Chondrocyte (in vitro differentiated cells): Measurements from ENCODE around the gene SPINK5. TPM values are rescaled to one million over a fixed set of nuclear protein-coding genes. Genes with fewer than 3 reads are reported as not detected.

Experiments
- DNase-seq: peaks from one replicate; pipeline ENCODE4 v3.0.0; 2021; ENCODE audit warnings: mixed read lengths, low spot score
- H3K27ac Mint-ChIP-seq: one replicate; pipeline ENCODE4 v1.8.0; 2021; ENCODE audit warnings: mild to moderate bottlenecking, moderate library complexity, mixed read lengths; ENCODE audit not compliant: unreplicated experiment
- H3K27me3 Mint-ChIP-seq: 2 replicates; pipeline ENCODE4 v1.8.0; 2021; ENCODE audit warnings: low read depth, mixed read lengths
- H3K36me3 Mint-ChIP-seq: 2 replicates; pipeline ENCODE4 v1.8.0; 2021; ENCODE audit warnings: low read depth, mixed read lengths
- H3K4me1 Mint-ChIP-seq: 2 replicates; pipeline ENCODE4 v1.8.0; 2021; ENCODE audit warnings: low read depth, mild to moderate bottlenecking, mixed read lengths
- H3K4me3 Mint-ChIP-seq: one replicate; pipeline ENCODE4 v1.8.0; 2021; ENCODE audit warnings: mild to moderate bottlenecking, moderate library complexity, mixed read lengths; ENCODE audit not compliant: unreplicated experiment
- H3K9me3 Mint-ChIP-seq: 2 replicates; pipeline ENCODE4 v1.8.0; 2021; ENCODE audit warnings: low read depth, mixed read lengths
- CTCF ChIP-seq: fragments of 200-600 bp; sonication (generic); IDR thresholded peaks from 2 replicates; pipeline ENCODE4 v1.5.0; 2021; ENCODE audit warnings: antibody characterized with exemption, mild to moderate bottlenecking, moderate library complexity
- total RNA-seq: library from RNA; stranded (reverse); gene quantifications from 3 replicates; pipeline ENCODE4 v1.2.1, GENCODE V29; 2021

Gene SPINK5
- total RNA-seq, 1 donor from 2014 or later: 2.4 TPM

DNA sequence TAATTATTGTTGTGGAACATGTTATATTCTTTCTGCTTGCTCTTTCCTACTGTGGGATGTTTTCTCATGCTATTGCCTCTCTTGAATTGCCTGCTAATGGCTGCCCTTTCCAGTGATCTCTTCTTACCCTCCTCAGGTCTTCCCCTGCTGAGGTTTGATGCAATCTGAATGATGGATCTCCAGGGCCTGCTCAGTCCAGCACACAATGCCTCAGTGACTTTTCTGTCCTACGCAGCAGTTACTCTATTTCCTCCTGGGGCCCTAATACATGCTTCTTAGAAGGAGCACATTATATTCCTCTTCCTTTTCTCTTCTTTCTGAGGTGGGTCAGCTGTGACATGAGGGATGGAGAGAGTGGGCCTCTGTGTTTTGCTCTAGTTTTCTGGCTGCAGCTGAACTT lies 104.5 kb downstream of the SPINK5 start, which contains the start of gene SPINK14:
Gene SPINK14, plus strand, starts transcription at position 301 of the 400 bp plus-strand sequence. CDS start 1,187 bp downstream, outside the sequence.
- peaks cover 27% of the 10 kb centered on the region for H3K27me3 Mint-ChIP-seq
- no peaks in the 10 kb centered on the region for H3K4me1 Mint-ChIP-seq
- DNase-seq: no peak
- no peaks in the 10 kb centered on the region for H3K36me3 Mint-ChIP-seq
- no peak for TF ChIP-seq CTCF
- no peak within 1 kb of the TSS for H3K27ac Mint-ChIP-seq
- no peaks in the 10 kb centered on the region for H3K9me3 Mint-ChIP-seq
- no peak within 1 kb of the TSS for H3K4me3 Mint-ChIP-seq

DNA sequence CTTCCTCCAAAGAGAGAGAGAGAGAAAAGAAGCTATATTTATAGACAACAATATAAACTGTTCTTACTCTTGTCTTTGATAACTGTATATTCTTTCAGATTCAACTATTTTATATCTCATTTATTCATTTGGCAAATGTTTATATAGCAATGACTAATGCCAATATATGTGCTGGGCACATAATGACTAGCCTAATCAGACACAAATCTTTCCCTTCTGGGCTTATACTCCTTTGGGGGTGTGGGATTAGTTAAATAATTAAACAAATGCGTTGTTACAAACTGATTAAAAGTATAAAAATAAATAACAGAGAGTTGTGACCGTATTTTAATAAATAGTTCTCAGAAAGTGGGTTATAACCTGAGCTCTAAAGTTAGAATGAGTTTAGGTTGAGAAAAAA lies 108.6 kb downstream of the SPINK5 start:
- no peak for DNase-seq
- Mint-ChIP-seq H3K27me3 (peaks cover 42% of the 10 kb centered on the region), H3K4me3 (no peak overlapping the region), H3K36me3 (no peaks in the 10 kb centered on the region), H3K9me3 (no peaks in the 10 kb centered on the region), H3K27ac (no peak overlapping the region), H3K4me1 (no peaks in the 10 kb centered on the region)
- no peak for TF ChIP-seq CTCF

DNA sequence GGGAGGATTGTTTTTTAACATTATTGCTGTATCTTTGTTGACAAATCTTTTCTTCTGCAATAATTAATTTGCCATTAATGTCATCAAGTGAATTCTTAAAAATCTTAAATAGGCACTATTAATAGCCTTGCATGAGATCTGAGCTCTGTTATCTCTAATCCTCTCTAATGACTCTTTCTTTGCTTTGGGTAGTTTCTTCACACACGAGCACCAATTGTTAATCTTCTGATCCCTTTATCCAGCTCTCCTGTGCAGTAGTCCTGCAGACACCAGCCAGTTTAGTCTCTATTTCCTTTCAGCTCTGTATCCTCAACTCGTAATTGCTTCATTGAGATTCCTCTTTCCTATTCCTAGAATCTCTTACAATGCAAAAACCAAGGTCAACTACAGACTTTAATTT lies 112.7 kb downstream of the SPINK5 start:
- no peak overlapping the region for H3K4me3 Mint-ChIP-seq
- no peak for DNase-seq

DNA sequence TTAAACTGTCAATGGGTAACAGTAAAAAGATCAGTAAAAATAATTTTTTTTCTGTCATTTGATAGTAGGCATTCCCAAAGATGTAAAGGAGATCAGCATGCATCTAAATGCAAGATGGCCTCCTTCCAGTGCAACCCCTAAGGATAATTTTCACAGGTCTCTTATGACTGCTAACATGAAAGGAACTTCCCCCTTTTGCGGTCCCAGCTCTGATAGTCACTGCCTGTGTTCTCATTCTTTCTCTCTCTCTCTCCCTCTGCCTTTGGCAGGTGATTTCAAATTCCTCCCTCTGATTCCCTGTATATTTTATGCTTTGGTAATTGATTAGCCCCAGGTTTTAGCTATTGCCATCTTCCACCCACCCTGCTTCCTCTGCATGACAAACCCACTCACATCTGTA lies 113.4 kb downstream of the SPINK5 start:
- no peak overlapping the region for H3K27ac Mint-ChIP-seq
- TF ChIP-seq CTCF: no peak
- no peaks in the 10 kb centered on the region for H3K36me3 Mint-ChIP-seq
- no peak overlapping the region for H3K4me3 Mint-ChIP-seq
- no peaks in the 10 kb centered on the region for H3K9me3 Mint-ChIP-seq
- H3K27me3 Mint-ChIP-seq: peaks cover 53% of the 10 kb centered on the region
- no peaks in the 10 kb centered on the region for H3K4me1 Mint-ChIP-seq
- no peak for DNase-seq

More for the DNA sequence above, 112.7 kb downstream of the SPINK5 start:
- H3K27ac Mint-ChIP-seq: no peak overlapping the region
- no peaks in the 10 kb centered on the region for H3K9me3 Mint-ChIP-seq
- no peaks in the 10 kb centered on the region for H3K36me3 Mint-ChIP-seq
- TF ChIP-seq CTCF: no peak
- no peaks in the 10 kb centered on the region for H3K4me1 Mint-ChIP-seq
- H3K27me3 Mint-ChIP-seq: peaks cover 48% of the 10 kb centered on the region

- Mint-ChIP-seq H3K27me3 (peaks cover 53% of the 10 kb centered on the region), H3K36me3 (no peaks in the 10 kb centered on the region), H3K27ac (no peak overlapping the region), H3K9me3 (no peaks in the 10 kb centered on the region), H3K4me1 (no peaks in the 10 kb centered on the region), H3K4me3 (no peak overlapping the region)
- no peak for DNase-seq
- peak; percentile 86 for TF ChIP-seq CTCF
These were observed 115.5 kb downstream of the SPINK5 start for GRCh38 chr5:148179234-148179824.
